Measurements from ENCODE around the gene GDF7. TPM values are rescaled to one million over a fixed set of nuclear protein-coding genes. Genes with fewer than 3 reads are reported as not detected.
A peak's percentile ranks its signal among the peaks of the same experiment; 100 is the strongest.

Gene GDF7
- polyA plus RNA-seq, 1 of the 3 experiments (the other 2 are of a cell fraction) = 0.02 TPM

DNA sequence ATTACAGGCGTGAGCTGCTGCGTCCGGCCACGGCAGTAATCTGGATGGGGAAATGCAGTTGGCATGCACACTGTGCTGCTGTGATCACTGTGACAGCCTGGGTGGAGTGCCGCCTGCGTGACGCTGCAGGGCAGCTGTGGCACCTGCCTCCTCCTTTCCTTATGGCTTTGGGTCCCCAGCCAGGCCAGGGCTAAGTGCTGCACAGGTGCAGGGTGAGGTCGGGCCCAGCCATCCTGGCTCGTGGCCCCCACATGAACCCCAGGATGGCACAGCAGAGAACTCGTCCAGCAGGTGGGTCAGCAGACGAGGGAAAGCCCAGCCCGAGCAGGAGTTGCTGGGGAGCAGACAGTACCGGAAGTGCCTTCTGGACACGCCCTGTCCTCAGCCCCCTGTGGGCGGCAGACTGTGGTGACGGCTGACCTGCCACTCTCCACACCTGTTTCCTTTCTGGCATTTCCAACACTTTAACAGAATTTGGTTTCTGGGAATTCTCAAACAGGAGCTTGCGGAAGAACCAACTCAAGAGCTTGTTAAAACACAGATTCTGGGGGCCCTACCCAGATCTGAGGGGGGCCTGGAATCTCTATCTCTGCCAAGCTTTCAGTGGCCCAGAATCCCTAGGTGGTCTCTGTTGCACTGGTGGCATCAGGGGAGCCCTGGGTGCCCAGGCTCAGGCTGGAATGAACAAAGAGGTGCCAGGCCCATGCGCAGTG is 33.0 kb upstream of the GDF7 start:
- Histone ChIP-seq H3K36me3 (replicated peaks in 1 of 2; ENCODE audit: control insufficient read depth in 1 of 2, insufficient read depth in 2 of 2, low read length in 1 of 2) (peaks cover 0 to 6% of the 10 kb centered on the region in 2 experiments), H3K9me3 (no peaks in the 10 kb centered on the region), H3K27ac (ENCODE audit: low read depth in 2 of 2, low read length in 1 of 2) (no peak overlapping the region), H3K27me3 (ENCODE audit: insufficient read depth) (no peaks in the 10 kb centered on the region), H3K4me3 (ENCODE audit: low read depth in 2 of 2, low read length in 1 of 2) (no peak overlapping the region), H3K4me2 (peak overlapping the region; percentile 56; the same call in 1 of the 2 replicates), H3K79me2 (ENCODE audit: insufficient read depth) (no peaks in the 10 kb centered on the region), H3K9ac (no peak overlapping the region), H3F3A (replicated peaks; ENCODE audit: insufficient read depth) (no peaks in the 10 kb centered on the region), H3K4me1 (ENCODE audit: control insufficient read depth in 1 of 2, insufficient read depth in 2 of 2, low read depth in 1 of 2, low read length in 1 of 2) (peaks cover 16 to 26% of the 10 kb centered on the region in 2 experiments), H3K9me2 (no peaks in the 10 kb centered on the region), H4K20me1 (ENCODE audit: insufficient read depth) (no peaks in the 10 kb centered on the region), H2AFZ (ENCODE audit: low read depth) (no peak overlapping the region)
- ChIA-PET CTCF (interaction anchor here (0.9 to 10.9 kb wide), 26 partner anchors 13 to 307 kb away, joined by 3 to 178 read pairs (median 6); partner anchors contain the start of genes HS1BP3 and RHOB), POLR2A (interaction anchor here (1.1 to 4.8 kb wide), 2 partner anchors 186 to 189 kb away, joined by 3 to 90 read pairs; partner anchors contain the start of gene RHOB)
- DNase-seq = no peak
- WGBS (ENCODE audit: low lambda C conversion rate) = 96% methylated on average over 18 of the region's 18 CpGs
- no peak for TF ChIP-seq TAF1 (IDR thresholded peaks at IDR 0.05; ENCODE audit: borderline replicate concordance, low read depth, low read length)

DNA sequence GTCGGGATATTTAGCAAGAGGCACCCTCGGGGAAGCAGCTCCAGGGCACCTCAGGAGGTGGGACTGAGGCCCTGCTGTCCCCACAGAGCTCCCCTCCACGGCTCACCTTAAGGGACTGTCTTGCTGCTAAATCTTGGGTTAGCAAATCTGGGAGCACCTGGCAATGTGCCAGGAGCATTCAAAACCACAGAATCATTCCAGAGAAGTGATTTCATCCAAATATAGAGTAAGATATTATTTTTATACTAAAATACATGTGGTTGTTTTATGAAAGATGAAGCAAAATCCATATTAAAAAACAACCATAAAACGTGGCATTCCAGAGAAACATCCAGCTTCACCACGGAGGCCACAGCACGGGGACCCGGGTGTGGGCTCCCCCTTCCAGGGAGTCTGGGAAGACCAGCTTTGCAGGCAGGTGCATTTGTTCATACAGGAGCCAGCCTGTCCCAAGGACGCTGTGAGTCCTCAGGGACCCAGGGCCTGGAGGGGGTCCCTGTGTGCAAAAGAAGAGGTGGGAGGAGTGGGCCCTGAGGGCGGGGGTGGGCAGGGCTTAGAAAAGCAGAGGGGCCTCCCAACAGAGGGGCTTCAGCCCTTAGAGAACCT is 32.3 kb upstream of the GDF7 start:
- peaks cover 0 to 6% of the 10 kb centered on the region in 2 experiments for H3K36me3 ChIP-seq (replicated peaks in 1 of 2; ENCODE audit: control insufficient read depth in 1 of 2, insufficient read depth in 2 of 2, low read length in 1 of 2)
- no peaks in the 10 kb centered on the region for H3F3A ChIP-seq (replicated peaks; ENCODE audit: insufficient read depth)
- H3K79me2 ChIP-seq (ENCODE audit: insufficient read depth) = no peaks in the 10 kb centered on the region
- H3K9ac ChIP-seq = no peak overlapping the region; the same call in 1 of the 2 replicates
- peak overlapping the region; percentile 56 for H3K4me2 ChIP-seq
- DNase-seq = peak; percentile 57
- WGBS (ENCODE audit: low lambda C conversion rate) = 77% methylated on average over 9 of the region's 9 CpGs
- H3K27me3 ChIP-seq (ENCODE audit: insufficient read depth) = no peaks in the 10 kb centered on the region
- peaks cover 16 to 22% of the 10 kb centered on the region in 2 experiments for H3K4me1 ChIP-seq (ENCODE audit: control insufficient read depth in 1 of 2, insufficient read depth in 2 of 2, low read depth in 1 of 2, low read length in 1 of 2)
- no peaks in the 10 kb centered on the region for H4K20me1 ChIP-seq (ENCODE audit: insufficient read depth)
- H3K27ac ChIP-seq (ENCODE audit: low read depth in 2 of 2, low read length in 1 of 2) = peak overlapping the region in 1 of 2 experiments; percentile 16; a peak in 1 of 4 replicates
- ChIA-PET POLR2A (interaction anchor here (4.8 kb wide), 1 partner anchor 187 kb away, joined by 90 read pairs; the partner anchor contains the start of gene RHOB), CTCF (interaction anchor here (0.7 to 10.9 kb wide), 40 partner anchors 9 to 337 kb away, joined by 3 to 178 read pairs (median 5); partner anchors contain the start of genes HS1BP3 and RHOB)
- H2AFZ ChIP-seq (ENCODE audit: low read depth) = no peak overlapping the region
- TF ChIP-seq JUND (IDR thresholded peaks at IDR 0.05) (no peak; the same call in 1 of the 2 replicates), NFIC (IDR thresholded peaks at IDR 0.05; ENCODE audit: borderline replicate concordance) (peak; percentile 94), MEF2A (IDR thresholded peaks at IDR 0.05; ENCODE audit: borderline replicate concordance, low read depth) (peak; percentile 60), FOSL2 (IDR thresholded peaks at IDR 0.05; ENCODE audit: borderline replicate concordance, low read depth) (peak; percentile 29; the same call in 1 of the 2 replicates), GATA2 (CRISPR knock-in tag; IDR thresholded peaks at IDR 0.05) (no peak), MXI1 (IDR thresholded peaks at IDR 0.05; ENCODE audit: low read depth, low read length) (no peak), TCF12 (IDR thresholded peaks at IDR 0.05) (peak; percentile 50), TEAD4 (IDR thresholded peaks at IDR 0.05; ENCODE audit: borderline replicate concordance, insufficient read depth) (no peak), EZH2phosphoT487 (IDR thresholded peaks at IDR 0.05; ENCODE audit: borderline replicate concordance, low read depth) (no peak)
- H3K9me2 ChIP-seq = no peaks in the 10 kb centered on the region
- H3K9me3 ChIP-seq = no peaks in the 10 kb centered on the region
- no peak overlapping the region for H3K4me3 ChIP-seq (ENCODE audit: low read depth in 2 of 2, low read length in 1 of 2)
